Activated CD4-positive, alpha-beta T cell treated with anti-CD3 and anti-CD28 coated beads, Interleukin-2, amount 50 U/mL, for 16 hours (primary cell): ENCODE results near the gene VTN.

Source experiments
- DNase-seq: peaks from one replicate; pipeline ENCODE4 v3.0.0-alpha.2; 2020

Gene VTN

GRCh38 chr17:28367641-28368305 is 2.3 kb downstream of the VTN start:
- no peak for DNase-seq

GRCh38 chr17:28366605-28367004 is 3.5 kb downstream of the VTN start:
- no peak for DNase-seq

- no peak for DNase-seq
Measured at GRCh38 chr17:28365487-28365886, 4.6 kb downstream of the VTN start.

GRCh38 chr17:28364665-28365363 is 5.3 kb downstream of the VTN start, which contains the start of gene SEBOX:
Gene SEBOX (minus strand): TSS chr17:28365199. CDS start chr17:28365151, 48 bp downstream.
- no peak for DNase-seq

- no peak for DNase-seq
Measured at GRCh38 chr17:28363776-28364650, 6.1 kb downstream of the VTN start.

GRCh38 chr17:28363186-28363585 is 6.9 kb downstream of the VTN start:
- no peak for DNase-seq

GRCh38 chr17:28357901-28358197 is 12.3 kb downstream of the VTN start:
- no peak for DNase-seq

GRCh38 chr17:28357061-28357900 is 12.8 kb downstream of the VTN start, which contains the start of gene POLDIP2:
Gene POLDIP2 (minus strand): TSS chr17:28357527. CDS start chr17:28357448, 79 bp downstream.
- peak; percentile 98 for DNase-seq

GRCh38 chr17:28350271-28350670 is 19.8 kb downstream of the VTN start:
- DNase-seq: no peak

- DNase-seq: no peak
Measured at GRCh38 chr17:28348979-28349378, 21.1 kb downstream of the VTN start.

- no peak for DNase-seq
Measured at GRCh38 chr17:28347261-28347891, 22.7 kb downstream of the VTN start.

GRCh38 chr17:28346746-28347246 is 23.3 kb downstream of the VTN start:
- no peak for DNase-seq

- DNase-seq: no peak
Measured at GRCh38 chr17:28346199-28346580, 23.9 kb downstream of the VTN start.

GRCh38 chr17:28345419-28346198 is 24.5 kb downstream of the VTN start:
- no peak for DNase-seq

- DNase-seq: no peak
Measured at GRCh38 chr17:28344435-28344901, 25.6 kb downstream of the VTN start.

- DNase-seq: no peak
Measured at GRCh38 chr17:28344011-28344410, 26.1 kb downstream of the VTN start.

GRCh38 chr17:28343491-28343932 is 26.6 kb downstream of the VTN start:
- no peak for DNase-seq

- DNase-seq: no peak
Measured at GRCh38 chr17:28342313-28342712, 27.8 kb downstream of the VTN start.

- no peak for DNase-seq
Measured at GRCh38 chr17:28341516-28341915, 28.6 kb downstream of the VTN start.

GRCh38 chr17:28340374-28340773 is 29.7 kb downstream of the VTN start:
- no peak for DNase-seq

GRCh38 chr17:28339431-28339830 is 30.7 kb downstream of the VTN start:
- DNase-seq: no peak
